ENCODE results near the gene OR2Z1.

Gene OR2Z1

DNA sequence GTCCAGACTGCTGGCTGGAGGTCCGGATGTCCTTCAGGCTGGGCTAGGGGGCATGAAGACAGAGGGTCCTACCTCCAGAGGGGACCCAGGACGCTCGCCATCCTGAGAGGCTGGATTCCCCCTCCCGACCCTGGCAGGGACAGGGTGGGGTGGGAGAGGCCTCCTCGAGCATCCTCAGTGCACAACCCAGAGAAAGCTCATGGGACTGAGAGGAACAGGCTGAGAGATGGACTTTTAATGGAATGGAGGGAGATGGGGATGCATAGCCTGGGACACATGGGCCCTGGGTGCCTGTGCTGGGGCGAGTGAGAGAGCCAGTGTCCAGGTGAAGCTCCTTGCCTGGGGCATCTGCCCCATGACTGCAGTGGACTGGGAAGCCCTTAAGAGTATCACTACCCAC is 25.9 kb upstream of the OR2Z1 start:
- no peak for DNase-seq (ENCODE audit: low read depth in 2 of 2)
- TF ChIP-seq, protein P1, sequence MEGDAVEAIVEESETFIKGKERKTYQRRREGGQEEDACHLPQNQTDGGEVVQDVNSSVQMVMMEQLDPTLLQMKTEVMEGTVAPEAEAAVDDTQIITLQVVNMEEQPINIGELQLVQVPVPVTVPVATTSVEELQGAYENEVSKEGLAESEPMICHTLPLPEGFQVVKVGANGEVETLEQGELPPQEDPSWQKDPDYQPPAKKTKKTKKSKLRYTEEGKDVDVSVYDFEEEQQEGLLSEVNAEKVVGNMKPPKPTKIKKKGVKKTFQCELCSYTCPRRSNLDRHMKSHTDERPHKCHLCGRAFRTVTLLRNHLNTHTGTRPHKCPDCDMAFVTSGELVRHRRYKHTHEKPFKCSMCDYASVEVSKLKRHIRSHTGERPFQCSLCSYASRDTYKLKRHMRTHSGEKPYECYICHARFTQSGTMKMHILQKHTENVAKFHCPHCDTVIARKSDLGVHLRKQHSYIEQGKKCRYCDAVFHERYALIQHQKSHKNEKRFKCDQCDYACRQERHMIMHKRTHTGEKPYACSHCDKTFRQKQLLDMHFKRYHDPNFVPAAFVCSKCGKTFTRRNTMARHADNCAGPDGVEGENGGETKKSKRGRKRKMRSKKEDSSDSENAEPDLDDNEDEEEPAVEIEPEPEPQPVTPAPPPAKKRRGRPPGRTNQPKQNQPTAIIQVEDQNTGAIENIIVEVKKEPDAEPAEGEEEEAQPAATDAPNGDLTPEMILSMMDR (IDR thresholded peaks at IDR 0.05; ENCODE audit: low read depth, low read length): no peak
- no peak overlapping the region for H3K4me3 ChIP-seq (replicated peaks in 1 of 2; ENCODE audit: low read depth in 2 of 2, low read length in 2 of 2)

DNA sequence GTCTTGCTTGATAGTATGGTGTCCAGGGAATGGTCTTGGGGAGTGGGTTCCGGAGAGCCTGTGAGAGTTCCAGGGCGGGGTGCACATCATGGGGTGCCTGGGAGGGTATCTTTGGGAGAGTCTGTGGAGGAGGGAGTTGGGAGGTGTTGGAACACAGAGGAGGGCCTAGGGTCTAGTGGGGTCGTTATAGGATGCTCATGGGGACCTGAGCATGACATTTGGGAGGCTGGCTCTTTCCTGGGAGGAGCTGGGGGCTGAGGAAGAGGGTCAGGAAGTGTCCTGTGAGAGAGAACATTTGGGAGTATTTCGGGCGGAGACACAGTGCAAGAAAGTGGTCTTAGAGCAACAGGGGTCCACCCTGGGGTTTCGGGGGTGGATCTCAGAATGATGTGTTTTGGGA is 25.5 kb upstream of the OR2Z1 start:
- TF ChIP-seq, protein P1 (IDR thresholded peaks at IDR 0.05; ENCODE audit: low read depth, low read length): no peak
- DNase-seq (ENCODE audit: low read depth in 2 of 2): no peak
- H3K4me3 ChIP-seq (replicated peaks in 1 of 2; ENCODE audit: low read depth in 2 of 2, low read length in 2 of 2): no peak overlapping the region

DNA sequence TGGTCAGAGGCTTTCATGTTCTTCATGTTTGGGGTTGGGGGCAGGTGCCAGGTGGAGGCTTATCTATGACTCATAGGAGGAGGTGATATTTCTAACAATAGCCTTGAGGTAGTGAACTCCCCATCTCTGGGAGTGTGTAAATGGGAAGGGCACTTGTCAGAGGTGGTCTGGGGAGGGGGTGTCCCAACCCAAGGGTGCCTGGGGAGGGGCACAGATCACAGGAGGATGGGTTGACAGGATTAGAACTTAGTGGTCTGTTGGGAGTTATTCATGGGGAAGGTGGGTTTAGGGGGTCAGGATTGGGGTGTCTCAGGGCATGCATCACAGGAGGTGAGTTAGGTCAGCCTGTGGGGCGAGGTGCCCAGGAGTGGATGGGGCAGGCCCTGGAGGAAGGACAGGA is 24.4 kb upstream of the OR2Z1 start:
- H3K4me3 ChIP-seq (replicated peaks in 1 of 2; ENCODE audit: low read depth in 2 of 2, low read length in 2 of 2): no peak overlapping the region
- no peak for DNase-seq (ENCODE audit: low read depth in 2 of 2)
- TF ChIP-seq, protein P1 (IDR thresholded peaks at IDR 0.05; ENCODE audit: low read depth, low read length): no peak

DNA sequence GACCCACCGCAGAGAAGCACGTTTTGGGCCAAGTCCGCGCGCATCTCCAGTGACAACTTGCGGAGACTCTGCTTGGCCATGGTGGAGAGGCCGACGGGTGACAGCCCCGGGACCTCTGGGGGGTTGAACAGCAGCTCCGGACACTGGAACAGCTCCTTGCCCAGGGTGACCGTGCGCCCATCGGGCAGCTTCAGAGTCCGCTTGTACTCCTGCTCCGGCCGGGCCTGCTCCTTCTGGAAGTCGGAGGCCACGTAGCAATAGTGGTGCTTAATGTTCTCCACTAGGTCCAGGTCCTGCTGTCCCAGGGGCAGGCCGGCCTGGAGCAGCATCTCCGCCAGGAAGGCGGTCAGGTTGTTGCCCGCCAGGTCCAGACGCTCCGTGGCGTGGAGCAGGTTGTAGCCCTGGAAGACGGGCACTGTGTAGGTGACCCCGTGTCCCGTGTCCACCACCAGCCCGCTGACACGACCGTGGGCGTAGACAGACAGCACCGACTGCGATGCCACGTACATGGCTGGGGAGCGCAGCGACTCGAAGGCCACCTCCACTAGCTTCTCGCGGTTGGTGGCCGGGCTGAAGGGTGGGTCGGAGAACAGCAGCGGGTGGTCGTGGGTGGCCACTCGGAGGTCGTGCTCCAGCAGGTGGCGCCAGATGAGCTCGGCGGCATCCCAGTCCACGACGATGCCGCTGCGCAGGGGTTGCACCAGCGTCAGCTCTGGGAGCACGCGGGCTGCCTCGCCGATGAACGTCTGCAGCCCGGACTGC is 23.6 kb upstream of the OR2Z1 start:
- DNase-seq (ENCODE audit: low read depth in 2 of 2): no peak
- no peak overlapping the region for H3K4me3 ChIP-seq (replicated peaks in 1 of 2; ENCODE audit: low read depth in 2 of 2, low read length in 2 of 2)
- TF ChIP-seq, protein P1 (IDR thresholded peaks at IDR 0.05; ENCODE audit: low read depth, low read length): no peak

DNA sequence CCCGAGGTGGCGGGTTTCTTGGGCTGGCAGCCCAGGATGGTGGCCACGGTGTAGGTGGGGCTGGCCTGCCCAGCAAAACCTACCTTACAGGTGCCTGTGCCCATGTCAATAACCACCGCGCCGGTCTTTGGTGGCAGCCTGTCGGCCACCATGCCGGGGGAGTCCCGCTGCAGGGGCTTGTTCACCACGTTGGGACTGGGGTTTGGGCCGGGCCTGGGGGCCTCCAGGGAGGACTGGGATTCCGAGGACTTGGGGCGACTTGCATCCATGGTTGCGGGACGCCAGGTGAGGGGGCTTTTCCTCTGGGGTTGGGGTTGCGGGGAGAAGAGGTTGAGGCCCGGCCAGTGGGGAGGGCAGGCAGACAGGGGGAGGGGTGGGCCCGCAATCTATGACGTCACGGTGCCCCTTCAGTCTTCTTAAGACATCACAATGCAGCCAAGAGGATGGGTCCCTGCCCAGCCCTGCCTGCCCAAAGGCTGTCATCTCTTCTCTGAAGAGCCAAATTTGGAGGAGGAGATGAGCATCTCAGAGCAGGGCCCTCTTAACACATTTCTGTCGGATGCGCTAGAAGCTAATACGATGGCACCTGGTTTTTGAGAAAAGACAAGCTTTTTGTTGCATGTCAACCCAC is 22.9 kb upstream of the OR2Z1 start, which contains the start of gene ACTL9:
Gene ACTL9 (minus strand): TSS at position 363 of the 631 bp plus-strand sequence. CDS start 94 bp downstream, at position 269.
- no peak within 1 kb of the TSS for H3K4me3 ChIP-seq (replicated peaks in 1 of 2; ENCODE audit: low read depth in 2 of 2, low read length in 2 of 2)
- no peak for DNase-seq (ENCODE audit: low read depth in 2 of 2)
- TF ChIP-seq, protein P1 (IDR thresholded peaks at IDR 0.05; ENCODE audit: low read depth, low read length): no peak

DNA sequence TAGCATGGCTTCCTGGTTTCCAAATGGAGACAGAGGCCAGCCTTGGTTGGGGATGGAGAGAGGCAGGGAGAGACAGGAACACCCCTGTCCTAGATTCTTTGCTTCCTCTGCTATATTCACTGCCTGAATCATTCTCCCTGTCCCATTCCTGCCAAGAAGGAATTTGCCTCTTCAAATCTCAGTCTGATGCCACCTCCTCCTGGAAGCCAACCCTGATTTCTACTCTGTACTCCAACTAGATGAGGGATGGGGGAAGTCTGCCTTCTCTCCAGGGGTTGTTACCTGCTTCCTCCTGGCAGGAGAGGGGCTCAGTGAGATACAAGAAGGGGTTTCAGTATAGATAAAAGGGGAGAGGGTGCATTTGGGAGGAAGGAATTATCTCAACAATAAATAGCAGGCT is 21.5 kb upstream of the OR2Z1 start:
- no peak for DNase-seq (ENCODE audit: low read depth in 2 of 2)
- H3K4me3 ChIP-seq (replicated peaks in 1 of 2; ENCODE audit: low read depth in 2 of 2, low read length in 2 of 2): no peak overlapping the region
- TF ChIP-seq, protein P1 (IDR thresholded peaks at IDR 0.05; ENCODE audit: low read depth, low read length): no peak
